ENCODE data around the gene REL.

Gene REL

GRCh38 chr2:60964651-60965498 is 83.5 kb downstream of the REL start:
- no peak for FAIRE-seq

GRCh38 chr2:60965499-60965785 is 84.1 kb downstream of the REL start:
- DNase-seq (ENCODE audit: low spot score) = no peak
- no peak for FAIRE-seq

More at GRCh38 chr2:60964651-60965498, 83.5 kb downstream of the REL start:
- no peak for DNase-seq (ENCODE audit: low spot score)

- no peak for DNase-seq (ENCODE audit: low spot score)
- FAIRE-seq = no peak
Measured at GRCh38 chr2:60966507-60967405, 85.4 kb downstream of the REL start.

- DNase-seq (ENCODE audit: low spot score) (no peak), FAIRE-seq (no peak)
Measured at GRCh38 chr2:60972889-60973656, 91.7 kb downstream of the REL start.

- DNase-seq (ENCODE audit: low spot score) = no peak
- no peak for FAIRE-seq
Measured at GRCh38 chr2:60973705-60974104, 92.3 kb downstream of the REL start.

- FAIRE-seq (no peak), DNase-seq (ENCODE audit: low spot score) (no peak)
Measured at GRCh38 chr2:60974652-60975051, 93.3 kb downstream of the REL start.

All from urothelium cell line (cell line).